NCI-H510A (cell line): ENCODE measurements around the gene PLPPR1.

ENCODE experiments used
- DNase-seq: peaks from one replicate; lab custom pipeline; 2025; lab: John Stamatoyannopoulos, UW

Gene PLPPR1

DNA sequence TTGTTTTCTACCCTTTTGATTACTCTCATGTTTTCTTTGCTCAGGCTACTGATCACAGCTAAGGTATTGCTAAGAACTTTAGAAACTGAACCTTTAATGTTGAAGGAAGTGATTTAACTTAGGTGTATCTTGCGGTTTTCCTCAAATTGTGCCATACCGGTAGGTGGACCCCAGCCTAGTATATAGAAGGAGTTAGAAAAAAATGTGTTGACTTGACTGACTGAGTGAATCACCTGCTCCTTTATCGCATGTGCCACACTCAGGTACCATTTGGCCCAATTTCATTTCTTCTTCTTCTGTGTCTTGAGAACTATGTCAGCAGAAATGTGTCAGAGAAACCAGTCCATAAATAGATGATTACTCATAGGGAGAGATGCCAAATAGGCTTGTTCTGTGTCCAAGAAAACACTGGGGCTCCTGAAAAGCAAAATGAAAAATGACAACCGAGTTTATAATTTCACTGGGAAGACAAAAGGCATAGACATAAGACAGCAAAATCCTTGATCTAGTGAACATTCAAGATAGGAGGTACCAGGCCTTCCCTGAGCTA, 19.4 kb downstream of the PLPPR1 start:
- no peak for DNase-seq

DNA sequence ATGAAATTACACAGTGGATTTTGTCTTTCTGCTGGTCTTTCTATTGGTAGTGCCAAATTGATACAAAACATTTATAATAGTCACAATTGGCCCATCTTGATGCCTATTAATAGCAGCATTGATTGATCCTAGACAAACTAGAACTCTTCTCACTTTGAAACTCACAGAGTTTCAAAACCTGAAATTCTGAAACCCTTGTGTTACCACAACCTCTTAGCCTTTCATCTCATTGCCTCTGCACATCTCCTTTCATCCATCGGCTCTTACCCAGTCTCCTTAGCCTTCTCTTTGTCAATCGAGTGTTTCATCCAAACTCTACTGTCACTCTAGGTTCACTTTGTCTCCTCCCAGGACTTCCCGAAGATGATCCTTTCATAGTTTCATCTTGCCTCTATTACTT, 22.1 kb downstream of the PLPPR1 start:
- DNase-seq = no peak

DNA sequence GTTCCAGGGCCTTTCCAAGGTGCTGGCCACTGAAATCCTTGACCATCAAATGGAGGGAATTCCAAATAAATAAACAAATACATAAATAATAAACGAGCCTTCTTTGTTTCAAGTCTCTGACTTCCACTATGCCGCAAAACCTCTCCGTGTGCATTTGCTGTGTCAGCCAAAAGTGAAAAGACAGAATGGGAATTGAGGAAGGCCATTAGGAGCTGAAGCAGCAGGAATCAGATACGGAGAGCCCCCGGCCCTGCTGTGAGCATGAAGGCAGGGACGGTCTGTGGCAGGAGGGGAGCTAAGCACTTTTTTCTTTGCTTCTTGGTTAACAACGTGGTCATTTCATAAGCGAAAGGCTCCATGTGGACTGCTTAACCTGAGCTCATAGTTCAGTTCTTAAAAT, 26.1 kb downstream of the PLPPR1 start:
- DNase-seq = no peak

DNA sequence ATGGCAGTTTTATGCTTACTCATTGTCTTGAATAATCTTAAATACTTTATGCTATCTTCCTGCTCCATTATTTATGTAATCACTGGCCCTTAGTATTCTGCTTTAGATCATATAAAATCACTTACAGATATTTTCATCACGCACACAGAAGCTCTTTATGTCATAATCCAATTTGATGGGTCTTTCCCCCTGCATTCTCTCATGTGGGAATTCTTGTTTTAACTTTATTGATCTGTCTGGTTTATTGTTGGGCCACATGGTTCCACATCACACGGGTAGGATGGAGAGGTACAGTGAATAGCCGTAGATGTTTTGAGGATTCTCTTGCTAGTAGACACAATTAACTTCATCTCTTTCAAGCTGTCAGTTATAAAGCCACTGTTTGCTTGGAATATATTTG, 27.0 kb downstream of the PLPPR1 start:
- no peak for DNase-seq

DNA sequence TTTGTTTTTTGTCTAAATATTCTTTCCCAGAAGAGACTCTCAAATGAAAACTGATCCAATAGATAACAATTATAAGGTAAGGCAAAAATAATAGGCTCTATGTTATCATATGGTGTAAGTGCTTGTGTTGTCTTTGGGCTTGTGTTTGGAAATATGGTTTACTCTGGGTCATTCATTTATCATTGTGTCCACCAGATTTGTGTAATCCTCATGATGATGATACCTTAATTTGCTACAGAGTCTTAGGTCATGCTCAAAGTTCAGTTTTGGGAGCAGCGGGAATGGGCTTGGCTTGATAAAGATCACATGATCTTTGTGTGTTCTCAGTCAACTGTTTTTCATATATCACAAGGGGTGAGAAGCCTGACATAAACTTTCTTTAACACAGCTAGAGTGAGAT, 34.2 kb downstream of the PLPPR1 start:
- no peak for DNase-seq

DNA sequence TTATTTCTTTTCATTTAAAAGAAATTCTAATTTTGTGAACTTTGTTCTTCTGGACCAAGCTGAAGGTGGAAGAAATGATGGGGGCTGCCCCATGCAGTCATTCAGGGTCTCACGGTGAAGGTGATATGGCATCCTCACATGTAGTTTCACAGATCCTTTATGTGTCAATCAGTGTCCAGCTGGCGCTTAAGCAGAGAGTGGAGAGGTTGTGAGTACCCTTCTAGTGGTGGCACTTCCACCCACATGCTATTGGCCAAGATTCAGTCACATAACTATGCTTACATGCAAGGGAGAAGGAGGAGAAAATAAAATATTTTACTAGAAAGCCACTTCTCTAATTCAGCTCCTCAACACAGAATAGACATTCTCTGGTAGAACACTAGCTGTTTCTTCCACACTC, 34.7 kb downstream of the PLPPR1 start:
- DNase-seq = no peak

DNA sequence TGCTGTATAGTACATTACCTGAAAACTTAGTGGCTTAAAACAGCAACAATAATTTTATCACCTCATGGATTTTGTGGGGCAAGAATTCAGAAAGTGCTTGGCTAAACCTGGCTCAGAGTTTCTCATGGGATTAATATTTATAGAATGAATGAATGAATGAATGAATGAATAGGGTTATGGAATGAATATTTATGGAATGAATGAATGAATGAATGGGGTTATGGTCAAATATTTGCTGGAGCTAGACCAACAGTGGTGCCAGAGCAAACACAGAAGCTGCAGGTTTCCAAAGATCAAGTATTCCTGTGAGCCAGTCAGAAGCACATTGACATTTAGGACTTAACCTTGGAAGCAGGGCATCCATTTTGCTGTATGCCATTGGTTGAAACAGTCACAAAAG, 35.7 kb downstream of the PLPPR1 start:
- DNase-seq = no peak

DNA sequence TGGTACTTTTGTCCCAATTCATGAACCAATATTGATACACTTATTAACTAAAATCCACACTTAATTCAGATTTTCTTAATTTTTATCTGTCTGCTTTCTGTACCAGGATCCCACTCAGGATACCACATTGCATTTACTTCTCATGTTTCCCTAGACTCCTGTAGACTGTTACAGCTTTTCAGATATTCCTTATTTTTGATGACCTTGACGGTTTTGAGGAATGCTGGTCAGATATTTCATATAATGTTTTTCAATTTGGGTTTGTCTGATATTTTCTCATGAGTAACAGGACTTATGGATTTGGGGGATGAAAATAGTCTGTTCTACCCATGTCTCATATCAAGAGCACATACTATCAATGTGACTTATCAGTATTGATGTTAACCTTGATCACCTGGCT, 37.4 kb downstream of the PLPPR1 start:
- no peak for DNase-seq

DNA sequence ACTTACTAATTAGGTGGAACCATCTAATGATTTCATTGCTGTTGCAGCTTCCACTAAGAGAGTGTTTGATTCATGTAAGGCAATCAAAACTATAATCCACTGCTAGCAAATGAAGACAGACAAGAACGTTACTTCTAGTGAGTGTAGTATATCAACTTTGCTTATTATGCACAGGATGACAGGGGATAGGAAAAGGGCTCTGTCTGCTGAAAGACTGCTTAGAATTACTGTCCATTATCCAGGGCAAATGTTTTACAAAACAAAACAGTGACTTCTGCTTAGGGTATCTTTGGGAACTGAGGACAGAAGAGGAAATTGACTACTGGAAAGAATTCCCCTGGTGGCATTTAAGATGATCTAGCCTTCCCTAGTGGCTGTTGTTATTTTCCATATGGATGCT, 40.2 kb downstream of the PLPPR1 start:
- DNase-seq = no peak

DNA sequence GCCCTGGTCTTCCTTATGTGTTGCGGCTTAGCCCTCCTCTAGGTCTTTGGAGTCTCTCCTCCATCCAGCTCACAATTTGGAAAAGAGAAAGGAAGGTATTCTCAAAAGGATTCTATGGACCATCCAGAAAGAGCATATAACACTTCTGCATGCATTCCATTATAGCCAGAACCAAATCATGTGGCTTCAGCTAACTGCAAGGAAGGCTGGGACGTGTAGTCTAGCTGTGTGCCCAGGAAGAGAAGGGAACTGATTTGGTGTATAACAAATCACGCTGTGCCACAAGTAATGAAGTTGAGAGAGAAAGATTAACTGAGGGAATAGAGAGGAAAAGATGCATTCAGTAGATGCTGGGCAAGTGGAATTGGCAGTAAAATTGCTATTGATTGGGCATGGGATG, 43.7 kb downstream of the PLPPR1 start:
- no peak for DNase-seq

DNA sequence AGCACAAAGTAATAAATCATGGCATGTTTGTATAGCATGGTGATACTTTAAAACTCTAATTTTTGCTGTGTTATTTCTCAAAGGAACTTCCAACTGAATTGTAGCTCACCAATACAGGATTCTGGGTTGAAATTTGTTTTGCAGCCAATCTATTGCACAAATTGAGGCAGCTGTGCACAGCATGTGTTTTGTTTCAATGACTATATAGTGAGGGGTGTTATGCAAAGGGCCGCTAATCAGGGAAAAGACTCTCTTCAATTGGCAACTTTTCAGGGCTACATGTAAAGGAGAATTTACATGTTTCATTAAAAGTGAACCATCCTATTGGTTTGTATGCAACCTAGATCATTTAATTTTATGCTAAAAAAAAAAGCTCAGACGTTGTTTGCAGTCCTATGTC, 44.6 kb downstream of the PLPPR1 start:
- no peak for DNase-seq

DNA sequence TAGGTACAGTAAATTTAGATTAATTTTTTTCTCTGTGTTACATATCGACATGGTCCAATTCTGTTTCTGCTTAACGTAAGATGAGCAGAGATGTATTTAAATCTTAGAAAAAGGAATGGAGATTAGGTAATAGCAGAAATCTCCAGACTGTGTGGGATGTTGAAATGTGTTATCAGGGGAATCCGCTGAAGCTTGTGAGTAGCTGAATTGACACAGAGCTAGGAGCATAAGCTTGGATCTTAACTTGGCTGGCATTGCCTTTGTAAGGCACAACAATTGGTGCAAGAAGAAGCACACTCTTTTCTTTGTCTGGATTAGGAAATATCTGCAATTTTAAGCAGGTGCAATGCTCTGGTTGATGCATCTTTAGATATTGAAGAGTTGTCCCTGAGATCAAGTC, 53.1 kb downstream of the PLPPR1 start:
- DNase-seq = no peak

DNA sequence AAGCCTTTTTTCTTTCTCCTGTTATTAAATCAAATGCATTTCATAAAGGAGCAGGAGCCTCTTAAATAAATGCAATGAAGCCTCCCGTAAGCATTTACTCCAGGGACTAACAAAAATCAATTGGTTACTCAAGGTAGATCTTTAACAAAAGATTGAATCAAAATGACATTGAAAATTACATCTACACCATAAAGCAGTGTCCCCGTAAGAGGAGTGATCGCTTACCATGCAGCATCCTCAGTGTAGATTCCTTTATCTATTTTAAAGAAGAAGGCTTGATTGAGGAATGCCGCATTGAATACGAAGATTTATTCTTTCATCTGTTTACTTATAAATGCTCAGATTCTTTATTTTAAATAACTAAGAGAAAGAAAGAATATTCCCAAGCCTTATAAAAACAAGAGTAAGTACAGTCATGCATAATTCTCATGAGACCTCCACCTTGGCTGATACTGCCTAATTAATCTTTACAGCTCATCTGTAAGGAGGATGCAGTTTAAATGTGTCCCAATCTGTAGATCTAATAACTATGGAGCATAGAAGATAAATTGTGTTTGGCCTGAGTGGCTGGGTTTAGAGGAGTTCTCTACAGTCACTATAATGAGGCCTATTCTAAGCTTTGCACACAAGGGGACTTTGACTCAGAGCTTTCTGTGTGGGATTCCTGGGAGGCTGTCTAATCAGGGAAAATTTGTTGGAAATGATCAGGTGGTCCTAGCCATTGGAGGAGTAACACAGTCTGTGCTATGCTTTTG, 55.1 kb downstream of the PLPPR1 start:
- no peak for DNase-seq

DNA sequence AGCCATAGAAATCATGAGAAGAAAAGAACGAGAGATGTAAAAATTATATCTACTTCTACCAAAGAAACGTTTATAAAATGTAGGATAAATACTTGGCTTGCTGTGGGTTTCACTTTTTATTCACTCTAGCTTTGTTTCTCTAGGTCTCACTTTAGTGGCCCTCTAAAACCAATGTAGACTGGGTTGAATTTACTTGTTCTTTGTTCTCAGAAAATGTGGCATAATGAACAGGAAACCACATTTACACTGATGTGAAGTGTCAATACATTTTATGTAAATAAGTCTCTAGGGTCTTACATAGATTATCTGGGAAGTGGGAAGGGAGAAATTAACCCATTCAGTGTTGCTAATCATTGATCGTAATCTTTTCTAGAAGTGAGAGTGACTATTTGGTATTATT, 58.9 kb downstream of the PLPPR1 start:
- DNase-seq = no peak

DNA sequence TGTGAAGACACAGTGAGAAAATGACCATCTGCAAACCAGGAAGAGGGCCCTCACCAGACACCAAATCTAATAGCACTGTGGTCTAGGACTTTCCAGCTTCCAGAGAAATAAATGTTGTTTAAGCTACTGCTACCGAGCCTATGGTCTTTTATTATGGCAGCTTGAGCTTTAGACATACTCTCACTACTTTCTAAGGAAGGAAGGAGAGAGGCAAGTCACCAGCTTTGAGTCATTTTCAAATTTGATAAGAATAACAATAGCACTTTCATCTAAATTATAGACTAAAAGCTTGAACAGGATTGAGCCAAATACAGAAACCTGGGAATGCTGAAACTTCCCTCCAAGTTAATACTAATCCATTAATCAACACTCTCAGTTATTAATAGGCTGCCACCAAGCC, 64.4 kb downstream of the PLPPR1 start:
- no peak for DNase-seq

DNA sequence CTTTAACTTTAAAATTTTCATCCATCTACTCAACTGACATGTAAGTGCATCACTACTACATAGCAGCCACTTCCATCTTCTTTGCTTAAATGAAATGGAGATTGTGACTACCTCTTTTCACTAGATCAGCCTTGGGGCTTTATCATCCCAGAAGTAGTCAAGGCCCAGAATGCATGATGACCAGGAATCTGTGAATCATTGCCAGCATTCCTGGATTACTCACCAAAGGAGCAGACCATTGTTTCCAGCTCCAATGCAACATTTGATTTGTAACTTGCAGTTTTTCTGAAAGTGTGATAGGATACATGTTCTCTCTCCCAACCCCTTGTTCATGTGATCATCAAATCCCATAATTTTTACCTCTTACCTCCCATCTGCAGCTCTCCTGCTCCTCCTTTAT, 65.1 kb downstream of the PLPPR1 start:
- DNase-seq = no peak

DNA sequence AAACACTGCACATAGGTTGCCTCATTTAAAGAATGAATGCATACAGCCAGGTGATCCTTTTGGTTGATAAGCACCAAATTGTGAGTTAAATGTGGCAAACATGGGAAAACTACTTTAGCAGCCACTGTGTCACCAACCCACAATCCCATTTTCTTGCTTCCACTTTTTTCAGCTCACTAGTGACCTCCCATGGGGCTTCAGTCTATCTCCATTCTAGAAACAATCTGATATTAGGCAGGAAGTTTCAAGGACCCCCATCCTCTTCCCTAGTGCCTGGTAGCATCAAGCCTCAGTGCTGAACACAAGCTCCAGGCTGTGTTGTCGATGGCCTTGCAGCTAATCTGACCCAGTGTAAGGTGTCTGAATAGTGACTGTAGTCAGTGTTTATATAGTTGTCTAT, 66.2 kb downstream of the PLPPR1 start:
- no peak for DNase-seq

DNA sequence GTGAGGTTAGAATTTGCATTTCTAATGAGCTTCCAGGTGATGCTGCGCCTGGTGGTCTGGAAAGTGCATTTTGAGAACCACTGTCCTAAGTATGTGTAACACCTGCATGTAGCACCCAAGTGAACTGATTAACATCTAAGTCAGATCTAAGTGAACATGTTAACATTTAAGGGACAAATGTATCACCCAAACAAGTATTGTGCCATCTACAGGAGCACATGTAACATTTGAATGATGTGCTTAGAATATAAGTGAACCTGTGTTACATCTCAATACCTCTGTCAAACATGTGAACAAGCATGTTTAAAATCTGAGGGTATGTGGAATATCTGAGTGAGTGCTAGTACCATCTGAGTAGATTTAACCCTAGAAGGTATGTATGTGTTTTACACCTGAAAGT, 68.7 kb downstream of the PLPPR1 start:
- no peak for DNase-seq

DNA sequence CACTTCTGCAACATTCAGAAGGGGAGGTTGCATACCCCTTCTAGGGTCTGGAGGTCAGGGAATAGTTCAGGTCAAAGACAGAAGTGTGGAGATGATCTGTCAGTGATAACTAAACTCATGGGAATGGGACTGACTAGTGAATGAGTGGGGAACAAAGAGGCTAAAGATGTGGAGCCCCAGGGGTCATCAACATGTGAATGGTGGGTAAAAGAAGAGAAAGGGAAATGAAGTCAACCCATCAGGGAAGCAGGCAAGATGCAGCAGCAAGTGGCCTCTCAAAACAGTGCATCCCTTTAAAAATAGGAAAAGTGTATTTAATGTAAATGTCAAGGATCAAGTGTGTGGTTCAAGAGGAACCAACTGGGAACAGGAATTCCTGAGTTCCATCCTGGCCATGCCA, 69.9 kb downstream of the PLPPR1 start:
- no peak for DNase-seq

DNA sequence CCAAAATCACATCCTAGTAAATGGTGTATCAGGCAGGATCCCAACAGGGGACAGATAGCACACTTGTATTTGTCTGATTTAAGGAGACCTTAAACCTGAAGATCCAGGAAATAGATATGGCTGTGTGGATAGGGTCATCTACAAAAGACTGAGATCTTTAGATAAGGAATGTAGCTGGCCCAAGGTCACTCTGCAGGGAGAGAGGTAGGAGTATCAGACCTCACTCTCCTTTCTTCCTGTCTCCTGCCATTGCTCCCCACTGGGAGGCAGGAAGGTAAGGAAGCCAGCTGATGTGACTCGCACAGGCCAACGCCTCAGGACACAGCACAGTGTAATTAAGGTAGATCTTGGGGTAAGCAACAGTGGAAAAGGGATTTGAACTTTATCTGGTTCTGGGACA, 85.8 kb downstream of the PLPPR1 start:
- no peak for DNase-seq

DNA sequence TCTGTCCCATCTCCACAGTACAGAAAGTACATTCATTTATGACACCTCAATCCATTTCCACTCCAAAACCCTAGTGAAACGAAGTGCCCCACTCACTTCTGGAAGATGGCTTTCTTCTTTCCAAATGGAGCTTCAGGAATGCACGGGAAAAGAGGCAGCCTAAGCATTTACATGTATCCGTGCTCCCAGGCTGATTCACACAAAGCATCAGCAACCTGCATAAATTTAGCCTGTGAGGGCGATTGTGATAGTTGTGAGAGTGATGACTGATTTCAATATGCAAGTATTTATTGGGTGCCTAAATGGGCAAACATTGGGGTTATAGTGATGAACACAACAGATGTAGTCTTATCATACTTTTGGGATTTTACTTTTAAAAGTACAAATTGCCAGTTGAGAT, 86.6 kb downstream of the PLPPR1 start:
- DNase-seq = no peak

DNA sequence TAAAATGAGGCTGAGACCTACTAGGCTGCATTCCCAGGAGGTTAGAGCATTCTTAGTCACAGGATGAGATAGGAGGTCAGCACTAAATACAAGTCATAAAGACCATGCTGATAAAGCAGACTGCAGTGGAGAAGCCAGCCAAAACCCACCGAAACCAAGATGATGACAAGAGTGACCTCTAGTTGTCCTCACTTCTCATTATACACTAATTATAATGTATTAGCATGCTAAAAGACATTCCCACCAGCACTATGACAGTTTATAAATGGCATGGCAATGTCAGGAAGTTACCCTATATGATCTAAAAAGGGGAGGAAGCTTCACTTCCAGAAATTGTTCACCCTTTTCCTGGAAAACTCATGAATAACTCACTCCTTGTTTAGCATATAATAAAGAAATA, 88.6 kb downstream of the PLPPR1 start:
- DNase-seq = no peak

DNA sequence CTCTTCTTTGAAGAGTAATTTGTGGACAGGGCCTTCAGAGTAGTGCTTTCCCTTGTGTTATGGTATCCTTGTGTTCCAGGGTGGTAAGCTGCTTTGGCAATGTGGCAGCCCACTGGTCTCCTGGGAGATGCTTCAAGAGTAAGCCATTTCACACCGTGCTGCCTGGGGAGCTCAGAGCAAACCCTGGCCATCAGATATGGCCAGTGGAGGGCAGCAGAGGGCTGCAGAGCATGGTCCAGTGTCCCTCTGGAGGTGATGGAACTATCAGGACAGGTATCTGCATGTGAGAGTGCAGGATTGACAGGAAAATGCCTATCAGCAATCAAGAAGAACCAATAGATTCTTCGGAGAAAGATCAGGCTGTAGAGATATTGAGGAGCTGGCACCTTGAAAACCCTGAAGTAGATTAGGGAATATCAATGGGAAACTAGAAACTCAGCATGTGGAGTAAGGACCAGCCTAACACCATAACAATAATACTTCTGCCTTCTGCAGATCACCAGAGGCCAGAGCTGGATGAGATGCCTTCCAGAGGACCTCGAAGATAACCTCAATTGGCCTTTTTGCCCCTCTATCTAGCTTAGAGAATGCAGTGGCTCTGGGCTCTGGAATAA, 90.8 kb downstream of the PLPPR1 start:
- no peak for DNase-seq

DNA sequence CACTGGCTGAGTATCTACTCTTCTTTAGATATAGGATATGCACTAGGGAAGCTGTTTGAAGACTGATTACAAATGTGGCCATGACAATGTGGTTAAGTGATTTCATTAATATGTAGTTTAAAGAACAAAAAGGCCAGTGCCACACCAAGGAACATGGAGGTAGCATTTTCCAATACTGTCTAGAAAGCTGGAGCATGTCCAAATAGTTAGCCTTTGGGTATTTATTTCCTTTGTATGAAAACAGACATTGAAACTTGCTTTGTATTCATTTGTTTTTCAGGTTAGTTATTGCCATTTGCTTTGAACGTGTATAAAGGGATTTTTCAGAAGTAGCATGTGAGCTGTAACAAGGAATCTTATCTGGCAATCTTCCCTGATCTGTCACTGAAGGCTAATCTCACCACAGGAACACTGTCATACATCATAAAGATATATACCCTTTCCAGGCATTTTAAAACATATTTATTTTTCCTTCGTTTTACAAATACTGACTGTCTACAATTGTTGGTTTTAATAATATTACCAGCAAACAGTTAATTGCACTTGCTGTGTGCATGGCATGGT, 93.4 kb downstream of the PLPPR1 start:
- no peak for DNase-seq
